Measurements from ENCODE around the gene C1QL4. TPM values are rescaled to one million over a fixed set of nuclear protein-coding genes. Genes with fewer than 3 reads are reported as not detected.

C1QL4 gene
- total RNA-seq, 1 experiment from 2014 or later: not detected

DNA sequence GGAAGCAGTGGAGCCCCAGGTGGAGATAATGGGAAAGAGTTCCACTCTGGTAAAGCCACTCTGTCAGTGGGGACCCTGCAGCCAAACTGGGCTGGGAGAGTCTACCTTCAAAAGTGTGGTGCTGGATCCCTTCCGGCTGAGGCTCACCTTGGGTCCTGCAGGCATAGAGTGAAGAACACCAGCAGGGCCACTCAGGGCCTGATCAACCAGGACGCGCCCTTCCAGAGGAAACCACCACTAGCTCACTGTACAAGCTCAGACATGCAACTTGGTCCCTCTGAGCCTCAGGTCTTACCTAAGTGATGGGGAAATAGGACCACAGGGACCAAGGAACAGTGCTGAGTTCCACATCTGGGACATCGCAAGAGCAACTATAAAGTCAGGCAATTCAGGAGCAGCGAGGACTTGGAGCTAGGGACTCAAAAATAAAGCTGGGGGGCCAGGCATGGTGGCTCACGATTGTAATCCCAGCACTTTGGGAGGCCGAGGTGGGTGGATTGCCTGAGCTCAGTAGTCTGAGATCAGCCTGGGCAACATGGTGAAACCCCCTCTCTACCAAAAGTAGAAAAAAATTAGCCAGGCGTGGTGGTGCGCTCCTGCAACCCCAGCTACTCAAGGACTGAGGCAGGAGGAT, 47.9 kb downstream of the C1QL4 start:
- DNase-seq (ENCODE audit: unreplicated experiment): peak; percentile 53
- BruUV-seq (replicated peaks): no TSS peak
- intact Hi-C loops (cut with micrococcal nuclease): loop anchor here (1.0 to 10.0 kb wide), 4 partner anchors 48 to 296 kb away; partner anchors contain the start of gene C1QL4
- no peak for TF ChIP-seq CTCF (IDR thresholded peaks at IDR 0.05; ENCODE audit: unreplicated experiment)
- POLR2A ChIA-PET: interaction anchor here (0.5 to 2.1 kb wide), 13 partner anchors 20 to 258 kb away, joined by 3 to 14 read pairs (median 4); partner anchors contain the start of gene DNAJC22
- Mint-ChIP-seq H3K4me1 (ENCODE audit: insufficient read depth, unreplicated experiment) (peaks cover 6% of the 10 kb centered on the region), H3K36me3 (ENCODE audit: insufficient read depth, unreplicated experiment) (no peaks in the 10 kb centered on the region), H3K4me3 (ENCODE audit: unreplicated experiment) (no peak overlapping the region), H3K27ac (ENCODE audit: low read depth, unreplicated experiment) (no peak overlapping the region), H3K9me3 (ENCODE audit: unreplicated experiment) (no peaks in the 10 kb centered on the region), H3K27me3 (ENCODE audit: insufficient read depth, unreplicated experiment) (no peaks in the 10 kb centered on the region)
- CTCF ChIA-PET: interaction anchor here (0.5 to 16.4 kb wide), 37 partner anchors 9 to 1106 kb away, joined by 3 to 251 read pairs (median 5); partner anchors contain the start of genes C1QL4, DNAJC22 and SPATS2

GRCh38 chr12:49288412-49288853, 48.6 kb downstream of the C1QL4 start:
- DNase-seq (ENCODE audit: unreplicated experiment): peak; percentile 70

GRCh38 chr12:49287876-49288275, 49.1 kb downstream of the C1QL4 start:
- H3K4me1 Mint-ChIP-seq (ENCODE audit: insufficient read depth, unreplicated experiment): no peaks in the 10 kb centered on the region
- no peaks in the 10 kb centered on the region for H3K9me3 Mint-ChIP-seq (ENCODE audit: unreplicated experiment)
- DNase-seq (ENCODE audit: unreplicated experiment): no peak
- TF ChIP-seq CTCF (IDR thresholded peaks at IDR 0.05; ENCODE audit: unreplicated experiment): no peak
- intact Hi-C loops (cut with micrococcal nuclease): loop anchor here (1.0 to 10.0 kb wide), 4 partner anchors 49 to 297 kb away; partner anchors contain the start of gene C1QL4
- BruUV-seq (replicated peaks): no TSS peak
- H3K27me3 Mint-ChIP-seq (ENCODE audit: insufficient read depth, unreplicated experiment): no peaks in the 10 kb centered on the region
- no peak overlapping the region for H3K4me3 Mint-ChIP-seq (ENCODE audit: unreplicated experiment)
- POLR2A ChIA-PET: interaction anchor here (0.7 to 2.1 kb wide), 5 partner anchors 19 to 670 kb away, joined by 3 to 14 read pairs (median 4); partner anchors contain the start of gene DNAJC22
- CTCF ChIA-PET: interaction anchor here (0.7 to 16.4 kb wide), 18 partner anchors 10 to 470 kb away, joined by 3 to 251 read pairs (median 8); partner anchors contain the start of genes C1QL4, DNAJC22 and SPATS2
- H3K27ac Mint-ChIP-seq (ENCODE audit: low read depth, unreplicated experiment): no peak overlapping the region
- no peaks in the 10 kb centered on the region for H3K36me3 Mint-ChIP-seq (ENCODE audit: insufficient read depth, unreplicated experiment)

More at GRCh38 chr12:49288412-49288853, 48.6 kb downstream of the C1QL4 start:
- Mint-ChIP-seq H3K4me1 (ENCODE audit: insufficient read depth, unreplicated experiment) (peaks cover 4% of the 10 kb centered on the region), H3K9me3 (ENCODE audit: unreplicated experiment) (no peaks in the 10 kb centered on the region), H3K4me3 (ENCODE audit: unreplicated experiment) (no peak overlapping the region), H3K27me3 (ENCODE audit: insufficient read depth, unreplicated experiment) (no peaks in the 10 kb centered on the region), H3K36me3 (ENCODE audit: insufficient read depth, unreplicated experiment) (no peaks in the 10 kb centered on the region), H3K27ac (ENCODE audit: low read depth, unreplicated experiment) (no peak overlapping the region)
- POLR2A ChIA-PET: interaction anchor here (0.5 to 2.1 kb wide), 8 partner anchors 19 to 224 kb away, joined by 3 to 14 read pairs (median 5); partner anchors contain the start of gene DNAJC22
- no TSS peak for BruUV-seq (replicated peaks)
- TF ChIP-seq CTCF (IDR thresholded peaks at IDR 0.05; ENCODE audit: unreplicated experiment): peak; percentile 77
- intact Hi-C loops (cut with micrococcal nuclease): loop anchor here (1.0 to 10.0 kb wide), 4 partner anchors 49 to 296 kb away; partner anchors contain the start of gene C1QL4
- CTCF ChIA-PET: interaction anchor here (0.5 to 16.4 kb wide), 33 partner anchors 9 to 1107 kb away, joined by 3 to 251 read pairs (median 5); partner anchors contain the start of genes C1QL4, DNAJC22 and SPATS2

- ChIA-PET CTCF (interaction anchor here (0.5 to 16.4 kb wide), 7 partner anchors 12 to 251 kb away, joined by 3 to 251 read pairs (median 5); partner anchors contain the start of genes C1QL4, DNAJC22 and TUBA1C), POLR2A (interaction anchor here (0.7 to 1.9 kb wide), 2 partner anchors 16 to 215 kb away, joined by 3 to 4 read pairs; no protein-coding TSS in a partner anchor)
- intact Hi-C loops (cut with micrococcal nuclease): loop anchor here (5.0 to 10.0 kb wide), 2 partner anchors 53 to 300 kb away; partner anchors contain the start of gene C1QL4
- no peak for TF ChIP-seq CTCF (IDR thresholded peaks at IDR 0.05; ENCODE audit: unreplicated experiment)
- no peak overlapping the region for H3K4me3 Mint-ChIP-seq (ENCODE audit: unreplicated experiment)
- DNase-seq (ENCODE audit: unreplicated experiment): no peak
- peaks cover 7% of the 10 kb centered on the region for H3K36me3 Mint-ChIP-seq (ENCODE audit: insufficient read depth, unreplicated experiment)
- no peak overlapping the region for H3K27ac Mint-ChIP-seq (ENCODE audit: low read depth, unreplicated experiment)
- H3K27me3 Mint-ChIP-seq (ENCODE audit: insufficient read depth, unreplicated experiment): no peaks in the 10 kb centered on the region
- peaks cover under 1% of the 10 kb centered on the region for H3K4me1 Mint-ChIP-seq (ENCODE audit: insufficient read depth, unreplicated experiment)
- no peaks in the 10 kb centered on the region for H3K9me3 Mint-ChIP-seq (ENCODE audit: unreplicated experiment)
- no TSS peak for BruUV-seq (replicated peaks)
These were observed 52.3 kb downstream of the C1QL4 start for GRCh38 chr12:49284672-49285071.

Measured in MCF 10A (cell line).